Endometrial microvascular endothelial cells (primary cell): Measurements from ENCODE around the gene TMCC1. TPM values are rescaled to one million over a fixed set of nuclear protein-coding genes. Genes with fewer than 3 reads are reported as not detected.
"Not testable (repeated sequence)": the region's sequence is repeated elsewhere in the genome, so short reads cannot be mapped to it uniquely, and the experiment has no call there.

Experiments used
- in situ Hi-C: cut with HindIII; loops from 2 replicates; pipeline ENCODE4 v1.10.0; 2017; ENCODE audit warnings: low sequenced_read_pairs, low pct_unique_long_range_greater_than_20kb; ENCODE audit errors: inconsistent ontology term
- total RNA-seq: library from RNA; depleted of rRNA; stranded (reverse); fragments of >200 nt; gene quantifications from one replicate; pipeline ENCODE4 v1.2.3, GENCODE V29; 2015; ENCODE audit errors: inconsistent ontology term

TMCC1 gene
- total RNA-seq, 1 donor from 2014 or later: 11.8 TPM

GRCh38 chr3:129665024-129665768, 228.3 kb downstream of the TMCC1 start:
- in situ Hi-C loops: no loop called here

GRCh38 chr3:129663930-129664646, 229.4 kb downstream of the TMCC1 start:
- in situ Hi-C loops: no loop called here

- in situ Hi-C loops: no loop called here
Measured at GRCh38 chr3:129663045-129663446, 230.5 kb downstream of the TMCC1 start.

DNA sequence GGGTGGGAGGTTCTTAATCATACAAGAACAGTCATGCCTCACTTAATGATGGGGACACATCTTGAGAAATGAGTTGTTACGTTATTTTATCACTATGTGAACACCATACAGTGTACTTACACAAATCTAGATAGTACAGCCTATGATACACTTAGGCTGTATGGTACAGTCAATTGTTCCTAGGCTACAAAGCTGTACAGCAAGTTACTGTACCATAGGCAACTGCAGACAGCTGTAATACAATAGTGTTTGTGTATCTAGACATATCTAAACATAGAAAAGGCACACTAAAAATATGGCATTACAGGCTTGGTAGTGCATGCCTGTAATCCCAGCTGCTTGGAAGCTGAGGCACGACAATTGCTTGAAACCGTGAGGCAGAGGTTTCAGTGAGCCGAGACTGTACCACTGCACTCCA, 231.3 kb downstream of the TMCC1 start:
- in situ Hi-C loops: no loop called here

- in situ Hi-C loops: no loop called here
Measured at GRCh38 chr3:129661766-129662165, 231.7 kb downstream of the TMCC1 start.

DNA sequence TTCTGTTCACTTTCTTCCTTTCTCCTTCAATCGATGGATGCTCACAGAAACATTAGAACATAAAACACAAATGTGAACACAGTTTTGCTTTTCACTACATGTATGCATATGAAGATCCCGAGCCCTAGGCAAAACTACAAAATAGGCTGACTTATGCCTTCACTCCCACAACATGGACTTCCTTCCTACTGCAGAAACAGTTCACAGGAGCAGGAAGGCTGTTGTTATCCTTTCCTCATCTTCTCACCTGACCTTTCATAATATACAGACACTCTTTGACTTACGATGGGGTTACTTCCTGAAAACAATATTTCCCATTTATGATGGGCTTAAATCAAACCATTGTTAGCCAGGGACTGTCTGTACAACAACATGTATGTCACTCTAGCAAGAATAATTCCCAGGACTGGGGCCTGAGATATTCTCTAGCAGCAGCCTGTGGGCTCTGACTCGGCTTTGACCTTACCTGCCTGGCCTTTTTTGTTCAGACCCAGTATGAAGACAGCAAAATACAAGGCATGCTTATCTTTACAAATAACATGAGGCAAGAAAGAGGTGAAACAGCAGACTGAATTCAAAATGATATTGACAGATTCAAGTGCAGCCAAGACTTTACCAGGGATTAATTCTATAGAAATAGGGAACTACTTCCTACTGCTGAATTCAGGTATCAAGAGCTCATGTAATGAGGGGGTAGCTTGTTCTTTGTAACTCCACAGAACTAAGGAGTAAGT, 235.2 kb downstream of the TMCC1 start:
- in situ Hi-C loops: no loop called here

GRCh38 chr3:129657261-129658046, 236.1 kb downstream of the TMCC1 start:
- in situ Hi-C loops: no loop called here

DNA sequence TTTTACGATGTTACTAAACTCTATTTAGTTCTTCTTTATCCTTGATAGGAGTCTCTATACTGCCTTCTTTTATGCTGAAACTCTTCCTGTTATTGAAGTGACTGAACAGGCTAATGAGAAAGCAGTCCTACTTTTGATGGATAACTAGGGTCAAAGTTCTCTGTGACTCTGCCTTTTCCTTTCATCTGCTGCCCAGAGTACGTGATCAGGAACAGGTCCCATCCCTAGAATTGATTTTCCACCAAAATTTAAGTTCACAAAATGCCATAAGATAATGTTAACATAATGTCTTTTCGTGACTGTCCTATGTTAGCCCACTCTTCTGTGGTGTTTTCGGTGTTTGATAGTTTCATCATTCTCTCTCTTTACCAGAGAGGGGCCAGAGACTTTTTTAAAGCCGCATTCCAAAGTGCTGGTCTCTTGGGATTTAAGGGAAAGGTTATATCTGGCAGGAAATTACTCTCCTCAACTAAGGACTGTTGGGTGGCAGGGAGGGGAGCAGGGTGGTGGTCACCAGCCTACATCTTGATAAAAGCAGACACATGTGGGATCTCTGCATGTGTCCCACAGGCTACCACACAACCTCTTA, 236.8 kb downstream of the TMCC1 start:
- in situ Hi-C loops: no loop called here

DNA sequence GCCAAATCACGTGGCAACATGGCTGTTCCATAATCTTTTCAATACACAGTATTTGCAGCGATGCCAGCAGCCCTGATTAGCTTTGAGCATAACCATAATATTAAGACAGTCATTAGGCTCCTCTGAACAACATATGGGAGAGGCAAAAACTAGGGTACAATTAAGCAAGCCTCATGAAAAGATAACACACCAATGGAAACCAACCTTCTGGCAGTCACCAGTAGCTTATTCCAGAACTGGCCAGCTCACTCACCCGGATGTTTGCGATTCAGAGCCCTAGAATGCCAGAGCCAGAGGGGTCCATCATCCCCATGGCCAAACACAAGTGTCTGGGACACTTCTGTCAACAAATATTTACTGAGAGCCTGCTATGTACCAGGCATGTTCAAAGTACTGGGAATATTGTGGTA, 238.2 kb downstream of the TMCC1 start:
- in situ Hi-C loops: no loop called here

DNA sequence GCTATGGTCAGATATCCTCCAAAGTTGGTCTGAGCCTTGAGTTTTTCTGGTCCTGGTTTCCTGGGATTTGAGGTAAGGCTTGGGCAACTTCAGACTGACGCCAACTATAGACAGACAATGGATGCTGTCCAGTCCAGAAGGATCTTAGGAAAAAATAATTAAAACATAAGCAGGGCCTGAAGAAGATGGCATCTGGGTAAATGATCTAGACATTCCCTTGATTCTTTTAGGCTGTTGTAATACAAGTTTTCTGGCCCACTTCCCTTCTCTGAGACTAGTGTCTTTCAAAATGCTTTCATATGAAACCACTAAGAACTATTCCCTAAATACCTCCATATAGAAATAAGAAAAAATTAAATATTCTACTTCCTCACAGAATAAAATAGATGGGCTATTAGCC, 239.4 kb downstream of the TMCC1 start:
- in situ Hi-C loops: loop anchor here (5.0 kb wide), 1 partner anchor 158 kb away; no protein-coding TSS in a partner anchor

DNA sequence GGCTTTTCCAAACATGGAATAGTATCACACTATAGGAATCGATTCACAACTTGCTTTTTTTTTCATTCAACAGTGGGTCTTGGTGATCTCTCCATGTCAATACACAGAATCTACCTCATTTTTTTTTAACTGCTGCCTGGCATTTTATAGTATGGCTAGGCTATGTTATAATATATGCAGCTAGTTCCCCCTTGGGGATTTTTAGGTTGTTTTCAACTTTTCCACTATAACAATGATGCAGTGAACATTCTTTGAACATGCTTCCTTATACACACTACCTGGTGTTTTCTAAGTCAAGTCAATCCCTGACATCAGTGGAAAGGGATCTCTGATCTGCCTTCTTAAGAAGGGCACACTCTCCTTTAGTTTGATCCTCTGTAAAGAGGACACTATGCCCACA, 240.5 kb downstream of the TMCC1 start:
- in situ Hi-C loops: loop anchor here (5.0 kb wide), 1 partner anchor 159 kb away; no protein-coding TSS in a partner anchor

- in situ Hi-C loops: loop anchor here (5.0 kb wide), 1 partner anchor 161 kb away; no protein-coding TSS in a partner anchor
Measured at GRCh38 chr3:129651435-129652202, 241.9 kb downstream of the TMCC1 start.

GRCh38 chr3:129650256-129650872, 243.1 kb downstream of the TMCC1 start:
- in situ Hi-C loops: loop anchor here (5.0 kb wide), 1 partner anchor 162 kb away; no protein-coding TSS in a partner anchor

DNA sequence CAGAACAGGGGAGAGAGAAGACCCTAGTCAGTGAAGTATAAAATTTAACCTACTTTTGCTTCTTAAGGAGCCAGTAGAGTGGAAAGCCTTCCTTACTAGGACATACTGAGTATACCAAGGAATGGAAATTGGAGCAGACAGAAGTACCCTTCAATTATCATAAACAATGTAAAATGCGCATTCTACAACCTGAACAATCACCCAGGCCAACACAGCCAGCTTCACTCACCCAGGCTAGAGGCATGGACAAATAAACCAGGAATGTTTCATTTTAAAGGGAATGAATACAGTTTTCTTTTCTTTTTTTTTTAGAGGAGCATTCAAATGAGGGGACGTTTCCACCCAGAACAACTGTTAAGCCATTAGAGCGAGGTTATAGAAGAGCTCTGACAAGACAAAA, 245.1 kb downstream of the TMCC1 start:
- in situ Hi-C loops: no loop called here

- in situ Hi-C loops: no loop called here
Measured at GRCh38 chr3:129645286-129645685, 248.2 kb downstream of the TMCC1 start.

DNA sequence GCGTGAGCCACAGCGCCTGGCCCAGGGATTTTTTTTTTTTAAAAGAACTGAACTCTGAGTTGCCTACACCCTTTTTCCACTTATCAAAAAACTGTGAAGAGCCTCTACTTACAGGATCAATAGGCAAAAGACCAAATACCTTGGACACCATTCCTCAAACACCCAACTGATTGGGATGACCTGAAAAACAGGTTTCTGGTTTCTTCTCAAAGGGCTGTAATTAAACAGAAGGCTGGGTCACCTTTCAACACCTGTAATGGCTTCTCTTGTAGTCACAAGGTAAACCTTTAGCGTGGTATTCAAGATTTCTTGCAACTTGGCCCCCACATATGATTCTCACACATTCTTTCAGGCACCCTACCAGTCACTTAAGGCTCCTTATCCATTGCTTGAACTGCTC, 248.7 kb downstream of the TMCC1 start:
- in situ Hi-C loops: no loop called here

DNA sequence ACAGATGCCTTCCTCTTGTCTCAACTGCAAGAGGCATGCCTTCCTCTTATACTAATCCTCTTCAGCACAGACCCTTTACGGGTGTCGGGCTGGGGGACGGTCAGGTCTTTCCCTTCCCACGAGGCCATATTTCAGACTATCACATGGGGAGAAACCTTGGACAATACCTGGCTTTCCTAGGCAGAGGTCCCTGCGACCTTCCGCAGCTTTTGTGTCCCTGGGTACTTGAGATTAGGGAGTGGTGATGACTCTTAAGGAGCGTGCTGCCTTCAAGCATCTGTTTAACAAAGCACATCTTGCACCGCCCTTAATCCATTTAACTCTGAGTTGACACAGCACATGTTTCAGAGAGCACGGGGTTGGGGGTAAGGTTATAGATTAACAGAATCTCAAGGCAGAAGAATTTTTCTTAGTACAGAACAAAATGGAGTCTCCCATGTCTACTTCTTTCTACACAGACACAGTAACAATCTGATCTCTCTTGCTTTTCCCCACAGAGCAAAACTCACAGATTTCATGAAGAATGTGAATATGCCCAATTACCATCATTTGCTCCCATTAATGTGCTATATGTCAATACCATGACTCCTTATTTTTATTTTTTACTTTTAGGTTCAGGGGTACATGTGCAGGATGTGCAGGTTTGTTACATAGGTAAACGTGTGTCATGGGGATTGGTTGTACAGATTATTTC, 251.8 kb downstream of the TMCC1 start:
- in situ Hi-C loops: not testable (repeated sequence)
